Endothelial cell of umbilical vein (primary cell): Measurements from ENCODE around the gene RNF213. TPM values are rescaled to one million over a fixed set of nuclear protein-coding genes. Genes with fewer than 3 reads are reported as not detected.
"Not testable (repeated sequence)": the region's sequence is repeated elsewhere in the genome, so short reads cannot be mapped to it uniquely, and the experiment has no call there.

Experiments
- BruUV-seq: library from RNA; stranded (reverse); fragments of 400-500 nt; replicated peaks from 2 replicates; lab custom pipeline; 2021; lab: Mats Ljungman, UMichigan
- CTCF ChIA-PET: fragments of 300-600, 350-600 bp; sonication (Branson Sonifier 250); formaldehyde crosslinking; loops from one replicate; lab custom pipeline; 2021; ENCODE audit warnings: antibody characterized with exemption, inconsistent platforms; lab: Charles Lee
- POLR2A ChIA-PET: fragments of 300-600, 350-600 bp; sonication (Branson Sonifier 250); formaldehyde crosslinking; loops from one replicate; lab custom pipeline; 2021; ENCODE audit warnings: antibody characterized with exemption, inconsistent platforms; lab: Charles Lee
- DNase-seq: peaks from one replicate; pipeline ENCODE4 v3.0.0-alpha.2; 2011; ENCODE audit warnings: low read depth, low spot score
- FAIRE-seq: peaks from 2 replicates; lab custom pipeline; 2011; peaks lifted over from hg19 to GRCh38; lab: Jason Lieb, UNC
- H2AFZ ChIP-seq: 2 replicates; pipeline ENCODE4 v1.6.0; 2012; ENCODE audit warnings: low read depth, low read length, control low read depth, inconsistent platforms
- H3K27ac ChIP-seq: 2 replicates; pipeline ENCODE4 v1.5.1; 2011; ENCODE audit warnings: low read depth, mild to moderate bottlenecking, control low read depth, low read length, moderate library complexity; ENCODE audit not compliant: insufficient read depth
- H3K27me3 ChIP-seq, 2 experiments: 2 replicates each; pipeline versions ENCODE4 v1.6.0 to v1.6.1; 2011; ENCODE audit warnings: low read length in 2 of 2, mixed read lengths in 1 of 2; ENCODE audit not compliant: control insufficient read depth in 2 of 2, insufficient read depth in 2 of 2
- H3K36me3 ChIP-seq, 2 experiments: 2 replicates in 1 of 2; 3 replicates in 1 of 2; pipeline ENCODE4 v1.5.1; 2011; ENCODE audit warnings: low read length in 2 of 2, mild to moderate bottlenecking in 1 of 2, moderate library complexity in 1 of 2; ENCODE audit not compliant: control insufficient read depth in 2 of 2, insufficient read depth in 2 of 2; ENCODE audit errors: extremely low read depth in 1 of 2
- H3K4me1 ChIP-seq: 3 replicates; pipeline ENCODE4 v1.5.1; 2011; ENCODE audit warnings: mild to moderate bottlenecking, low read length; ENCODE audit not compliant: control insufficient read depth, insufficient read depth; ENCODE audit errors: extremely low read depth
- H3K4me2 ChIP-seq: 2 replicates; pipeline ENCODE4 v1.6.1; 2011; ENCODE audit warnings: low read length, control low read depth, mixed read lengths; ENCODE audit not compliant: insufficient read depth
- H3K4me3 ChIP-seq, 3 experiments: fragments of 200-600 bp in 1 of 3; sonication (generic), shearing (Covaris generic) in 1 of 3; replicated peaks in 1 of 3; 2 replicates each; pipeline ENCODE4 v1.5.1; 2011 to 2016; ENCODE audit warnings: control low read depth in 3 of 3, low read length in 3 of 3, mild to moderate bottlenecking in 2 of 3, inconsistent platforms in 1 of 3, low read depth in 1 of 3, moderate library complexity in 1 of 3; ENCODE audit not compliant: insufficient read depth in 1 of 3
- H3K79me2 ChIP-seq: 2 replicates; pipeline ENCODE4 v1.6.0; 2012; ENCODE audit warnings: low read length, inconsistent platforms; ENCODE audit not compliant: control insufficient read depth, insufficient read depth
- H3K9ac ChIP-seq: replicated peaks from 2 replicates; pipeline ENCODE3; 2011; ENCODE audit warnings: low read length, control low read depth; ENCODE audit not compliant: insufficient read depth; ENCODE audit errors: extremely low read depth
- H3K9me1 ChIP-seq: replicated peaks from 3 replicates; pipeline ENCODE4 v1.6.0; 2011; ENCODE audit warnings: mild to moderate bottlenecking, low read length; ENCODE audit not compliant: control insufficient read depth, insufficient read depth; ENCODE audit errors: extremely low read depth
- H3K9me3 ChIP-seq: replicated peaks from 2 replicates; pipeline ENCODE4 v1.5.1; 2012; ENCODE audit warnings: low read length, inconsistent platforms; ENCODE audit not compliant: control insufficient read depth, insufficient read depth
- H4K20me1 ChIP-seq: replicated peaks from 2 replicates; pipeline ENCODE3; 2011; ENCODE audit warnings: mild to moderate bottlenecking, low read length; ENCODE audit not compliant: control insufficient read depth, insufficient read depth; ENCODE audit errors: extremely low read depth
- CTCF ChIP-seq, 2 donors: IDR thresholded peaks; 1 replicate in 1 of 2; 2 replicates in 1 of 2; pipeline ENCODE4 v1.5.1; 2011; ENCODE audit warnings: low read length in 2 of 2, mild to moderate bottlenecking in 2 of 2, moderate library complexity in 2 of 2, control low read depth in 1 of 2, inconsistent platforms in 1 of 2, low read depth in 1 of 2; ENCODE audit not compliant: insufficient read depth in 1 of 2; ENCODE audit errors: extremely low read depth in 1 of 2
- EZH2 ChIP-seq: IDR thresholded peaks from 2 replicates; pipeline ENCODE4 v1.6.1; 2012; ENCODE audit warnings: borderline replicate concordance, low read depth, mild to moderate bottlenecking, moderate library complexity, low read length, inconsistent platforms; ENCODE audit not compliant: severe bottlenecking
- FOS ChIP-seq: IDR thresholded peaks from 2 replicates; pipeline ENCODE4 v1.6.1; 2011; ENCODE audit warnings: mild to moderate bottlenecking, low read length, moderate library complexity, borderline replicate concordance; ENCODE audit not compliant: insufficient read depth
- GATA2 ChIP-seq: IDR thresholded peaks from 2 replicates; pipeline ENCODE4 v1.7.0; 2011; ENCODE audit warnings: low read depth, mild to moderate bottlenecking, moderate library complexity, mixed read lengths, low read length; ENCODE audit not compliant: insufficient read length, insufficient read depth
- JUN ChIP-seq: IDR thresholded peaks from 2 replicates; pipeline ENCODE4 v1.6.1; 2011; ENCODE audit warnings: borderline replicate concordance, low read depth; ENCODE audit not compliant: insufficient read length, insufficient read depth
- MAX ChIP-seq: IDR thresholded peaks from 2 replicates; pipeline ENCODE4 v1.6.1; 2011; ENCODE audit not compliant: insufficient read depth, insufficient read length
- MYC ChIP-seq: IDR thresholded peaks from one replicate; pipeline ENCODE4 v1.6.1; 2011; ENCODE audit warnings: mild to moderate bottlenecking, low read depth, low read length
- POLR2A ChIP-seq: IDR thresholded peaks from 2 replicates; pipeline ENCODE4 v1.6.1; 2012; ENCODE audit warnings: low read depth, mild to moderate bottlenecking, control low read depth, low read length
- POLR2AphosphoS5 ChIP-seq: IDR thresholded peaks from 2 replicates; pipeline ENCODE4 v1.6.1; 2012; ENCODE audit warnings: low read depth, mild to moderate bottlenecking, control low read depth, low read length, moderate library complexity; ENCODE audit not compliant: insufficient read depth
- dilution Hi-C: fragments of 300-500 bp; cut with MboI; formaldehyde crosslinking; loops from one replicate; pipeline ENCODE4 v1.15.0; 2019; ENCODE audit warnings: low sequenced_read_pairs; ENCODE audit not compliant: extremely low pct_ligation_motif_present
- intact Hi-C: fragments of 100-400 bp; cut with micrococcal nuclease; formaldehyde crosslinking; loops from one replicate; pipeline ENCODE4 v1.10.0; 2022
- polyA plus RNA-seq, 4 experiments: library from polyadenylated mRNA; depleted of rRNA in 3 of 4; stranded (reverse) in 3 of 4; unstranded in 1 of 4; fragments of >200 nt; gene quantifications; 2 replicates each; pipeline versions ENCODE4 v1.2.1 to v1.2.3, GENCODE V29; 2011 to 2012; ENCODE audit warnings: missing spikeins in 1 of 4
- total RNA-seq: library from RNA; stranded (reverse); gene quantifications from 2 replicates; pipeline ENCODE4 v1.2.3, GENCODE V29; 2021

The RNF213 gene
- total and polyA plus RNA-seq, 2 donors (not counting 3 experiments of a cell fraction or from before 2014, with no cell fraction given), result 36.5 to 116 TPM

- DNase-seq, result no peak
These were observed 68.2 kb downstream of the RNF213 start for GRCh38 chr17:80328634-80329380.

GRCh38 chr17:80329421-80329820, 68.8 kb downstream of the RNF213 start:
- POLR2A ChIA-PET, FAIRE-seq, H3K9ac ChIP-seq, H3K27ac ChIP-seq, H3K27me3 ChIP-seq, H3K9me3 ChIP-seq, intact Hi-C loops, H2AFZ ChIP-seq, DNase-seq, BruUV-seq, H3K4me2 ChIP-seq, H3K79me2 ChIP-seq, H3K9me1 ChIP-seq, CTCF ChIA-PET, H3K4me3 ChIP-seq, H4K20me1 ChIP-seq, dilution Hi-C loops: not testable (repeated sequence)
- H3K36me3 ChIP-seq, result peaks cover 14 to 29% of the 10 kb centered on the region in 2 experiments
- peaks cover 13% of the 10 kb centered on the region for H3K4me1 ChIP-seq

More at GRCh38 chr17:80328634-80329380, 68.2 kb downstream of the RNF213 start:
- H3K4me1 ChIP-seq, result peaks cover 13% of the 10 kb centered on the region
- no peak overlapping the region for H3K4me2 ChIP-seq
- ChIA-PET POLR2A (no interaction called here), CTCF (no interaction called here)
- H3K9me1 ChIP-seq, result no peaks in the 10 kb centered on the region
- no peaks in the 10 kb centered on the region for H3K79me2 ChIP-seq
- H3K9me3 ChIP-seq, result no peaks in the 10 kb centered on the region
- H3K4me3 ChIP-seq, result no peak overlapping the region
- no TSS peak for BruUV-seq
- TF ChIP-seq EZH2 (no peak), MAX (no peak), JUN (no peak), POLR2AphosphoS5 (no peak), POLR2A (no peak), MYC (no peak), CTCF (IDR thresholded peaks at IDR 0.05; ENCODE audit: extremely low read depth in 1 of 2, insufficient read depth in 1 of 2, low read depth in 1 of 2, low read length in 2 of 2) (no peak), FOS (no peak), GATA2 (no peak)
- dilution Hi-C loops (no loop called here), intact Hi-C loops (no loop called here)
- H4K20me1 ChIP-seq, result no peaks in the 10 kb centered on the region
- FAIRE-seq, result no peak
- no peak overlapping the region for H3K9ac ChIP-seq
- H2AFZ ChIP-seq, result no peak overlapping the region
- no peaks in the 10 kb centered on the region for H3K27me3 ChIP-seq
- H3K36me3 ChIP-seq, result peaks cover 9 to 24% of the 10 kb centered on the region in 2 experiments
- no peak overlapping the region for H3K27ac ChIP-seq
